GM12878 (cell line): Measurements from ENCODE around the gene GPC3. TPM values are rescaled to one million over a fixed set of nuclear protein-coding genes. Genes with fewer than 3 reads are reported as not detected.

Source experiments
- ATAC-seq: fragments of 200-7000 bp; cut with Tn5 transposase; 3 replicates; pipeline ENCODE4 v1.9.1; 2020; ENCODE audit warnings: mild to moderate bottlenecking, moderate library complexity
- BruUV-seq: library from RNA; stranded (reverse); fragments of 400-500 nt; replicated peaks from 2 replicates; lab custom pipeline; 2021; lab: Mats Ljungman, UMichigan
- CTCF ChIA-PET: fragments of 300-600 bp; sonication (Branson Sonifier 250); formaldehyde crosslinking; extraction: SDS; loops from one replicate; lab custom pipeline; 2021; ENCODE audit warnings: inconsistent platforms; lab: Yijun Ruan, JAX
- POLR2A ChIA-PET: fragments of 350-600 bp; formaldehyde crosslinking; extraction: SDS; loops from one replicate; lab custom pipeline; 2021; ENCODE audit warnings: inconsistent platforms; lab: Charles Lee
- RAD21 ChIA-PET: fragments of 300-600 bp; sonication (Branson Sonifier 250); formaldehyde crosslinking; loops from one replicate; lab custom pipeline; 2023; ENCODE audit warnings: antibody characterized with exemption; ENCODE audit not compliant: unreplicated experiment; lab: Charles Lee
- SMC1A ChIA-PET: fragments of 300-600 bp; sonication (Branson Sonifier 250); formaldehyde crosslinking; loops from one replicate; lab custom pipeline; 2023; ENCODE audit not compliant: unreplicated experiment, uncharacterized antibody; lab: Charles Lee
- DNase-seq: peaks from one replicate; pipeline ENCODE4 v3.0.0-alpha.2; 2011; ENCODE audit warnings: low read depth, low spot score
- FAIRE-seq: peaks from 3 replicates; lab custom pipeline; 2011; peaks lifted over from hg19 to GRCh38; lab: Jason Lieb, UNC
- H2AFZ ChIP-seq: 2 replicates; pipeline ENCODE4 v1.6.0; 2011; ENCODE audit warnings: low read depth, low read length, control low read depth; ENCODE audit not compliant: control insufficient read depth
- H3K27ac ChIP-seq: 2 replicates; pipeline ENCODE4 v1.5.1; 2011; ENCODE audit warnings: control low read depth; ENCODE audit not compliant: control insufficient read depth, insufficient read depth
- H3K27me3 ChIP-seq, 2 experiments: replicated peaks in 1 of 2; 2 replicates each; pipeline versions ENCODE4 v1.6.0 to v1.6.1; 2011; ENCODE audit warnings: low read length in 1 of 2; ENCODE audit not compliant: control insufficient read depth in 2 of 2, insufficient read depth in 2 of 2
- H3K36me3 ChIP-seq, 2 experiments: 2 replicates each; pipeline ENCODE4 v1.5.1; 2011; ENCODE audit warnings: low read length in 1 of 2; ENCODE audit not compliant: control insufficient read depth in 2 of 2, insufficient read depth in 2 of 2
- H3K4me1 ChIP-seq: 2 replicates; pipeline ENCODE4 v1.6.1; 2011; ENCODE audit warnings: mild to moderate bottlenecking, low read length, moderate library complexity, mixed read lengths; ENCODE audit not compliant: control insufficient read depth, insufficient read depth
- H3K4me2 ChIP-seq: 2 replicates; pipeline ENCODE4 v1.6.0; 2011; ENCODE audit warnings: control low read depth; ENCODE audit not compliant: control insufficient read depth, insufficient read depth
- H3K4me3 ChIP-seq: fragments of 200-600 bp; sonication (generic); 2 replicates; pipeline ENCODE4 v1.5.1; 2016
- H3K79me2 ChIP-seq: 2 replicates; pipeline ENCODE4 v1.6.0; 2011; ENCODE audit warnings: low read length; ENCODE audit not compliant: control insufficient read depth, insufficient read depth
- H3K9ac ChIP-seq: 2 replicates; pipeline ENCODE4 v1.8.0; 2011; ENCODE audit warnings: low read length, control low read depth, mixed read lengths; ENCODE audit not compliant: control insufficient read depth, insufficient read depth
- H3K9me3 ChIP-seq: replicated peaks from 3 replicates; pipeline ENCODE4 v1.5.1; 2011; ENCODE audit warnings: mild to moderate bottlenecking, low read length; ENCODE audit not compliant: control insufficient read depth, insufficient read depth
- H4K20me1 ChIP-seq: 2 replicates; pipeline ENCODE4 v1.6.0; 2011; ENCODE audit not compliant: control insufficient read depth, insufficient read depth
- EED ChIP-seq: sonication (generic); IDR thresholded peaks from 2 replicates; pipeline ENCODE4 v1.6.1; 2016; ENCODE audit warnings: antibody characterized with exemption, low read depth
- HDAC2 ChIP-seq: fragments of 200-600 bp; sonication (generic); IDR thresholded peaks from 2 replicates; pipeline ENCODE4 v1.6.1; 2017
- HDGF ChIP-seq: fragments of 450-650 bp; IDR thresholded peaks from 2 replicates; pipeline ENCODE4 v1.6.1; 2016; ENCODE audit warnings: antibody characterized with exemption
- MAX ChIP-seq: IDR thresholded peaks from 2 replicates; pipeline ENCODE4 v1.6.1; 2012; ENCODE audit warnings: low read depth, low read length, improper control_type of control experiment
- NKRF ChIP-seq: fragments of 450-650 bp; conservative IDR thresholded peaks from 2 replicates; pipeline ENCODE4 v1.6.1; 2017; ENCODE audit warnings: mild to moderate bottlenecking, moderate library complexity
- PML ChIP-seq: IDR thresholded peaks from 2 replicates; pipeline ENCODE4 v1.6.1; 2012; ENCODE audit warnings: low read length, inconsistent platforms
- RELB ChIP-seq: fragments of 450-650 bp; IDR thresholded peaks from 2 replicates; pipeline ENCODE4 v1.6.1; 2017; ENCODE audit warnings: low read depth, mild to moderate bottlenecking, moderate library complexity
- STAT1 ChIP-seq: fragments of 450-650 bp; conservative IDR thresholded peaks from 2 replicates; pipeline ENCODE4 v1.6.1; 2014; ENCODE audit warnings: antibody characterized with exemption, mild to moderate bottlenecking
- YY1 ChIP-seq: IDR thresholded peaks from 2 replicates; pipeline ENCODE4 v1.6.1; 2011; ENCODE audit warnings: low read depth, mild to moderate bottlenecking, low read length
- in situ Hi-C: fragments of 300-500 bp; cut with MboI; formaldehyde crosslinking; loops from 9 replicates; pipeline ENCODE4 v1.14.3; 2018; ENCODE audit warnings: mixed read lengths
- intact Hi-C: fragments of 100-400 bp; cut with micrococcal nuclease; formaldehyde crosslinking; loops from one replicate; pipeline ENCODE4 v1.14.2; 2022; ENCODE audit not compliant: unreplicated experiment
- polyA plus RNA-seq, 11 experiments: library from polyadenylated mRNA; depleted of rRNA in 4 of 11; unstranded in 6 of 11; stranded (reverse) in 5 of 11; fragments of >200 nt; fragmentation: Nextera tagmentation in 4 of 11; fragmentation: Illumina TruSeq in 1 of 11; extraction: Ambion mirVana in 4 of 11; extraction: Trizol in 1 of 11; gene quantifications; 1 replicate in 1 of 11; 2 replicates in 10 of 11; pipeline versions ENCODE4 v1.2.1 to v1.2.3, GENCODE V29; 2011 to 2016; ENCODE audit warnings: inconsistent platforms in 2 of 11, missing spikeins in 2 of 11, low read depth in 1 of 11
- total RNA-seq, 4 experiments: library from RNA; depleted of rRNA in 3 of 4; stranded (reverse); fragments of >200 nt in 3 of 4; fragmentation: Illumina TruSeq in 1 of 4; extraction: Trizol in 1 of 4; gene quantifications; 2 replicates each; pipeline versions ENCODE4 v1.2.1 to v1.2.3, GENCODE V29; 2013 to 2021

GPC3 gene
- total and polyA plus RNA-seq, 10 of the 15 experiments (the other 5 are each of a cell fraction or from before 2014, with no cell fraction given) = 0.09 to 0.82 TPM; not detected in 8

- no peak for FAIRE-seq
Measured at GRCh38 chrX:133546441-133546840, 439.0 kb downstream of the GPC3 start.

More at GRCh38 chrX:133546441-133546840, 439.0 kb downstream of the GPC3 start:
- CTCF ChIA-PET = interaction anchor here (0.6 kb wide), 1 partner anchor 120 kb away, joined by 3 read pairs; no protein-coding TSS in a partner anchor
- TF ChIP-seq EED (no peak), MAX (no peak), NKRF (no peak), PML (no peak), YY1 (no peak), STAT1 (no peak), RELB (no peak), HDAC2 (no peak), HDGF (no peak)
- Histone ChIP-seq H3K4me1 (no peaks in the 10 kb centered on the region), H3K9me3 (no peaks in the 10 kb centered on the region), H3K4me2 (no peak overlapping the region), H3K27ac (no peak overlapping the region), H3K4me3 (no peak overlapping the region), H3K27me3 (no peaks in the 10 kb centered on the region), H2AFZ (no peak overlapping the region), H3K79me2 (no peaks in the 10 kb centered on the region), H4K20me1 (no peaks in the 10 kb centered on the region), H3K36me3 (no peaks in the 10 kb centered on the region), H3K9ac (no peak overlapping the region)
- in situ Hi-C loops = no loop called here
- POLR2A ChIA-PET = no interaction called here
- RAD21 ChIA-PET = interaction anchor here (1.0 kb wide), 1 partner anchor 212 kb away, joined by 4 read pairs; no protein-coding TSS in a partner anchor
- BruUV-seq = no TSS peak
- ATAC-seq (no peak), DNase-seq (no peak)
- intact Hi-C loops = no loop called here
- SMC1A ChIA-PET = no interaction called here
